IPS-15b (cell line): ENCODE results near the gene C5AR1.
"Not testable (repeated sequence)": the region's sequence is repeated elsewhere in the genome, so short reads cannot be mapped to it uniquely, and the experiment has no call there.

Experiments
- H3K27me3 ChIP-seq: one replicate; pipeline ENCODE4 v1.6.1; 2013; ENCODE audit warnings: low read length; ENCODE audit not compliant: control insufficient read depth, insufficient read depth
- H3K36me3 ChIP-seq: one replicate; pipeline ENCODE4 v1.6.1; 2013; ENCODE audit warnings: low read length; ENCODE audit not compliant: control insufficient read depth, insufficient read depth
- H3K4me1 ChIP-seq: one replicate; pipeline ENCODE4 v1.6.1; 2013; ENCODE audit warnings: mild to moderate bottlenecking, low read length; ENCODE audit not compliant: control insufficient read depth, insufficient read depth
- H3K4me3 ChIP-seq: one replicate; pipeline ENCODE4 v1.5.1; 2013; ENCODE audit warnings: low read depth, low read length
- H3K9ac ChIP-seq: one replicate; pipeline ENCODE4 v1.6.1; 2013; ENCODE audit warnings: low read depth, mild to moderate bottlenecking, low read length
- H3K9me3 ChIP-seq: one replicate; pipeline ENCODE4 v1.6.1; 2013; ENCODE audit warnings: mild to moderate bottlenecking, low read length; ENCODE audit not compliant: control insufficient read depth, insufficient read depth

Gene C5AR1

GRCh38 chr19:47357788-47358680 lies 48.4 kb downstream of the C5AR1 start:
- H3K4me1 ChIP-seq: no peaks in the 10 kb centered on the region
- H3K36me3 ChIP-seq: peaks cover 77% of the 10 kb centered on the region
- no peak overlapping the region for H3K4me3 ChIP-seq
- H3K9me3 ChIP-seq: no peaks in the 10 kb centered on the region
- no peaks in the 10 kb centered on the region for H3K27me3 ChIP-seq
- H3K9ac ChIP-seq: no peak overlapping the region

DNA sequence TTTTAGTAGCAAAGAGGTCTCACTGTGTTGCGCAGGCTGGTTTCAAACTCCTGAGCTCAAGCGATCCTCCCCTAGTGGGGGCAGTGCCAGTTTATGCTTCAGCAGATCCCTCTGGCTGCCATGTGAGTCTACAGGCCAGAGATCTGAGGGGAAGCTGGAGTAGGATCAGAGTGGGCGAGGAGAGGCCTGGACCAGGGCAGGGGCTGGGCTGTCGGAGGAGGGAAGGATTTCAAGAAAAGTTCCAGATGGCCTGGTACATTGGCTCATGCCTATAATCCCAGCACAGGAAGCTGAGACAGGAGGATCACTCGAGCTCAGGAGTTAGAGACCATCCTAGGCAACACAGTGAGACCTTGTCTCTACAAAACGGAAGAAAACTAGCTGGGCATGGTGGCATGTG lies 49.3 kb downstream of the C5AR1 start:
- Histone ChIP-seq H3K4me1 (no peaks in the 10 kb centered on the region), H3K27me3 (no peaks in the 10 kb centered on the region), H3K9me3 (no peaks in the 10 kb centered on the region), H3K36me3 (peaks cover 77% of the 10 kb centered on the region), H3K9ac (no peak overlapping the region), H3K4me3 (no peak overlapping the region)

DNA sequence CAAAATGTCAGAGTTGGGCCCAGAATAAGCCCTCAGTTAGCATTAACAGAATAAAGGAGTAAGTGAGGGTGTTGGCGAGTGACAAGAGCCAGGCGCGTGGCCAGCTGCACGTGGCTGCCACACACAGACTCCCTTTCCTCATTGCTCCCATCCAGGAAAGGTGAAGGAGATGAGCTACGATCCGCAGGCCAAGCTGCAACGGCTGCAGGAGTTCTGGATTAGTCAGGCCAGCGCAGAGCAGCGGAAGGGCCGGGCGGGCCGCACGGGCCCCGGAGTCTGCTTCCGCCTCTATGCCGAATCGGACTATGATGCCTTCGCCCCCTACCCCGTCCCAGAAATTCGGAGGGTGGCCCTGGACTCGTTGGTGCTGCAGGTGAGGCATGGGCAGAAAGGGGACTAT lies 52.7 kb downstream of the C5AR1 start:
- H3K9me3 ChIP-seq: no peaks in the 10 kb centered on the region
- peaks cover 75% of the 10 kb centered on the region for H3K36me3 ChIP-seq
- H3K4me3 ChIP-seq: no peak overlapping the region
- H3K9ac ChIP-seq: no peak overlapping the region
- no peaks in the 10 kb centered on the region for H3K27me3 ChIP-seq
- no peaks in the 10 kb centered on the region for H3K4me1 ChIP-seq

- H3K9ac ChIP-seq: no peak overlapping the region
- H3K9me3 ChIP-seq: no peaks in the 10 kb centered on the region
- H3K4me3 ChIP-seq: no peak overlapping the region
- H3K27me3 ChIP-seq: no peaks in the 10 kb centered on the region
- H3K36me3 ChIP-seq: peaks cover 70% of the 10 kb centered on the region
- no peaks in the 10 kb centered on the region for H3K4me1 ChIP-seq
Measured at GRCh38 chr19:47363758-47364531, 54.3 kb downstream of the C5AR1 start.

GRCh38 chr19:47365455-47365854 lies 55.8 kb downstream of the C5AR1 start:
- H3K4me3 ChIP-seq, H3K4me1 ChIP-seq, H3K27me3 ChIP-seq, H3K9ac ChIP-seq, H3K9me3 ChIP-seq: not testable (repeated sequence)
- peaks cover 68% of the 10 kb centered on the region for H3K36me3 ChIP-seq

DNA sequence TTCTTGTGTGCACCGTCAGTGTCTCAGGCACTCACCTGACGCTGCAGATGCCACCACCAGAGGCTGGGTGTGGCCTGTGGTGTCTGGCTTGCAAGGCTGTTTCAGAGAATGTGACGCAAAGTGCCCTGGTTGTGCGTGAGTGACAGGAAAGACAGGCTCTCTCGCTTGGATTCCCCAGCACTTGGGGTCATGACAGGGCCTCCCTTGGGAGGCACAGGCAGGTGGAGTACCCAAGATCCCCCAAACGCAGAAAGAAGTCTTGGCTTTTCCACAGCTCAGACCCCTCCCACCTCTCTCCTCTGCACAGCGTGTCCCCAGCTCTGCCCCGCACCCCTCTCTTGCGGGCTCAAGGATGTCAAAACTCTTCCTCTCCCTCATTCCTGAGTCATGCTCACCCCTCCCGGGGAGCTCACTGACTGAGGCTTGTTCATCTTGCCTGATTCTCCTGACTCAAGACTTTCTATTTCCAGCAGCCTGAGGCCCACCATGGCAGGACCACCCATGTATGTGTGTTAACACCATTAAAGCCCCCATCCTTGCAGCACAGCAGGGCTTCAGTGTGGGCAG lies 60.5 kb downstream of the C5AR1 start:
- no peak overlapping the region for H3K9ac ChIP-seq
- H3K27me3 ChIP-seq: no peaks in the 10 kb centered on the region
- H3K4me3 ChIP-seq: no peak overlapping the region
- H3K9me3 ChIP-seq: no peaks in the 10 kb centered on the region
- no peaks in the 10 kb centered on the region for H3K4me1 ChIP-seq
- H3K36me3 ChIP-seq: peaks cover 72% of the 10 kb centered on the region

DNA sequence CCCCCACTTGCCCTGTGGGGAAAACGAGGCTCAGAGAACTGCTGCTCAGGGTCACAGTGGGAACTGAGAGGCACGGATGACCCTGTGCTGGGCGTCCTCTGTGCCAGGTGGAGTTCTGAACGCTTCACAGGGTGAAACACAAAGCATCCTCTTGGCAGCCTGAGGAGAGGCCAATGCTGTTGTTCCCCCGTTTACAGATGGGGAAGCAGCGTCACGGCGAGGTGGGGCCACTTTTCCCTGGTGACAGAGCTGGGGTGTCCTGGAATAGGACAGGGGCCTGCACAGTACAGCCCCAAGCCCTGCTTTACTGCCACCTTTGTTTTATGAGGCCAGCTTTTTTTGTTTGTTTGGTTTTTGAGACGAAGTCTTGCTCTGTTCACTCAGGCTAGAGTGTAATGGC lies 61.6 kb downstream of the C5AR1 start:
- H3K36me3 ChIP-seq: peaks cover 79% of the 10 kb centered on the region
- no peak overlapping the region for H3K9ac ChIP-seq
- no peaks in the 10 kb centered on the region for H3K4me1 ChIP-seq
- H3K9me3 ChIP-seq: no peaks in the 10 kb centered on the region
- no peak overlapping the region for H3K4me3 ChIP-seq
- H3K27me3 ChIP-seq: no peaks in the 10 kb centered on the region
